Naive B cell (primary cell): ENCODE data around the gene SNED1. TPM values are rescaled to one million over a fixed set of nuclear protein-coding genes. Genes with fewer than 3 reads are reported as not detected.

Experiments used
- ATAC-seq, 2 donors: fragments of 150-1000 bp; cut with Tn5 transposase; 2 replicates each; pipeline ENCODE4 v1.10.0; 2021; ENCODE audit warnings: low read depth in 2 of 2, mild to moderate bottlenecking in 2 of 2, moderate library complexity in 2 of 2
- DNase-seq: peaks from one replicate; pipeline ENCODE4 v3.0.0; 2022
- H3K27ac Mint-ChIP-seq, 6 donors: one replicate each; pipeline ENCODE4 v1.8.0; 2020 to 2022; ENCODE audit warnings: mild to moderate bottlenecking in 6 of 6, mixed read lengths in 6 of 6, moderate library complexity in 5 of 6, inconsistent platforms in 2 of 6
- H3K27me3 Mint-ChIP-seq, 3 donors: one replicate each; pipeline ENCODE4 v1.8.0; 2021 to 2022; ENCODE audit warnings: mixed read lengths in 3 of 3, mild to moderate bottlenecking in 1 of 3
- H3K36me3 Mint-ChIP-seq, 2 donors: one replicate each; pipeline ENCODE4 v1.8.0; 2020 to 2022; ENCODE audit warnings: mixed read lengths in 2 of 2, inconsistent platforms in 1 of 2, mild to moderate bottlenecking in 1 of 2
- H3K4me1 Mint-ChIP-seq, 3 donors: one replicate each; pipeline ENCODE4 v1.8.0; 2020 to 2022; ENCODE audit warnings: mixed read lengths in 3 of 3, inconsistent platforms in 1 of 3, mild to moderate bottlenecking in 1 of 3, moderate library complexity in 1 of 3
- H3K4me3 Mint-ChIP-seq, 8 donors: one replicate each; pipeline ENCODE4 v1.8.0; 2020 to 2022; ENCODE audit warnings: mild to moderate bottlenecking in 8 of 8, mixed read lengths in 8 of 8, moderate library complexity in 8 of 8, inconsistent platforms in 2 of 8
- H3K9me3 Mint-ChIP-seq, 7 donors: one replicate each; pipeline ENCODE4 v1.8.0; 2020 to 2022; ENCODE audit warnings: mixed read lengths in 7 of 7, mild to moderate bottlenecking in 5 of 7, inconsistent platforms in 2 of 7, moderate library complexity in 1 of 7
- polyA plus RNA-seq, 6 donors: library from polyadenylated mRNA; unstranded; fragments of 300-500 nt; fragmentation: Illumina TruSeq; gene quantifications; one replicate each; pipeline ENCODE4 v1.2.3, GENCODE V29; 2021; ENCODE audit warnings: low read depth in 6 of 6

Gene SNED1
- polyA plus RNA-seq, 6 donors from 2014 or later: 0.75 to 3.2 (median 1.3) TPM

GRCh38 chr2:240996161-240996833 is 2.1 kb upstream of the SNED1 start:
- Mint-ChIP-seq H3K4me3 (no peak overlapping the region), H3K27me3 (peaks cover 40 to 80% (median 50%) of the 10 kb centered on the region in 3 donors), H3K27ac (no peak overlapping the region), H3K36me3 (no peaks in the 10 kb centered on the region), H3K9me3 (peaks cover 0 to 3% (median 0%) of the 10 kb centered on the region in 7 donors), H3K4me1 (peaks cover 6 to 15% (median 12%) of the 10 kb centered on the region in 3 donors)
- no peak for DNase-seq
- no peak for ATAC-seq

- Mint-ChIP-seq H3K9me3 (peaks cover 0 to 3% (median 0%) of the 10 kb centered on the region in 7 donors), H3K27me3 (peaks cover 43 to 82% (median 55%) of the 10 kb centered on the region in 3 donors), H3K4me3 (peak overlapping the region in 2 of 8 donors; percentile 11 to 82), H3K27ac (no peak overlapping the region), H3K36me3 (no peaks in the 10 kb centered on the region), H3K4me1 (peaks cover 6 to 15% (median 12%) of the 10 kb centered on the region in 3 donors)
- DNase-seq (no peak), ATAC-seq (no peak)
Measured at GRCh38 chr2:240996834-240997140, 1.6 kb upstream of the SNED1 start.

- no peak for DNase-seq
- H3K27me3 Mint-ChIP-seq: peaks cover 40 to 82% (median 51%) of the 10 kb centered on the region in 3 donors
- peak overlapping the region in 2 of 6 donors; percentile 68 to 75 for H3K27ac Mint-ChIP-seq
Measured at GRCh38 chr2:240997141-240997855, 1.1 kb upstream of the SNED1 start.

GRCh38 chr2:240998706-240998994 is 232 bp downstream of the SNED1 start:
- DNase-seq: no peak
- Mint-ChIP-seq H3K4me1 (peaks cover 6 to 12% (median 7%) of the 10 kb centered on the region in 3 donors), H3K27ac (no peak overlapping the region)

More at GRCh38 chr2:240997141-240997855, 1.1 kb upstream of the SNED1 start:
- Mint-ChIP-seq H3K9me3 (peaks cover 0 to 3% (median under 1%) of the 10 kb centered on the region in 7 donors), H3K4me1 (peaks cover 6 to 13% (median 12%) of the 10 kb centered on the region in 3 donors), H3K36me3 (peaks cover 0 to 2% of the 10 kb centered on the region in 2 donors), H3K4me3 (peak overlapping the region in 7 of 8 donors; percentile 12 to 82 (median 72))
- ATAC-seq: no peak

GRCh38 chr2:240998995-240999791 is 775 bp downstream of the SNED1 start:
- H3K4me3 Mint-ChIP-seq: peak overlapping the region in 7 of 8 donors; percentile 47 to 81 (median 71)
- H3K36me3 Mint-ChIP-seq: peaks cover 0 to 21% of the 10 kb centered on the region in 2 donors
- H3K4me1 Mint-ChIP-seq: peaks cover 6 to 12% (median 7%) of the 10 kb centered on the region in 3 donors
- H3K27me3 Mint-ChIP-seq: peaks cover 38 to 68% (median 46%) of the 10 kb centered on the region in 3 donors
- peak overlapping the region in 2 of 6 donors; percentile 26 to 37 for H3K27ac Mint-ChIP-seq
- H3K9me3 Mint-ChIP-seq: peaks cover 5 to 16% (median 11%) of the 10 kb centered on the region in 7 donors
- ATAC-seq: peak; percentile 15 to 20
- no peak for DNase-seq

More at GRCh38 chr2:240998706-240998994, 232 bp downstream of the SNED1 start:
- ATAC-seq: peak; percentile 34 to 38
- Mint-ChIP-seq H3K4me3 (peak overlapping the region in 2 of 8 donors; percentile 53 to 67), H3K27me3 (peaks cover 38 to 73% (median 46%) of the 10 kb centered on the region in 3 donors), H3K9me3 (peaks cover under 1 to 10% (median 7%) of the 10 kb centered on the region in 7 donors), H3K36me3 (peaks cover 0 to 16% of the 10 kb centered on the region in 2 donors)

- Mint-ChIP-seq H3K9me3 (peaks cover 5 to 21% (median 19%) of the 10 kb centered on the region in 7 donors), H3K27me3 (peaks cover 34 to 59% (median 44%) of the 10 kb centered on the region in 3 donors), H3K4me1 (peaks cover 6 to 12% (median 7%) of the 10 kb centered on the region in 3 donors), H3K27ac (peak overlapping the region in 1 of 6 donors; percentile 37), H3K36me3 (peaks cover 0 to 21% of the 10 kb centered on the region in 2 donors), H3K4me3 (peak overlapping the region; percentile 47 to 90 (median 73))
- DNase-seq (no peak), ATAC-seq (no peak)
Measured at GRCh38 chr2:240999873-241000541, 1.6 kb downstream of the SNED1 start.

GRCh38 chr2:241000831-241001321 is 2.5 kb downstream of the SNED1 start:
- DNase-seq (no peak), ATAC-seq (no peak)
- Mint-ChIP-seq H3K27me3 (peaks cover 30 to 54% (median 37%) of the 10 kb centered on the region in 3 donors), H3K9me3 (peaks cover 10 to 30% (median 28%) of the 10 kb centered on the region in 7 donors), H3K36me3 (peaks cover 5 to 27% of the 10 kb centered on the region in 2 donors), H3K4me1 (peaks cover 6 to 12% (median 7%) of the 10 kb centered on the region in 3 donors), H3K4me3 (peak overlapping the region in 4 of 8 donors; percentile 33 to 59 (median 44)), H3K27ac (no peak overlapping the region)

GRCh38 chr2:241001413-241002274 is 3.2 kb downstream of the SNED1 start:
- H3K27me3 Mint-ChIP-seq: peaks cover 29 to 55% (median 35%) of the 10 kb centered on the region in 3 donors
- H3K4me3 Mint-ChIP-seq: peak overlapping the region in 2 of 8 donors; percentile 39 to 59
- H3K4me1 Mint-ChIP-seq: peaks cover 6 to 12% (median 7%) of the 10 kb centered on the region in 3 donors
- ATAC-seq (no peak), DNase-seq (no peak)
- H3K36me3 Mint-ChIP-seq: peaks cover 10 to 29% of the 10 kb centered on the region in 2 donors
- peaks cover 15 to 36% (median 32%) of the 10 kb centered on the region in 7 donors for H3K9me3 Mint-ChIP-seq
- H3K27ac Mint-ChIP-seq: no peak overlapping the region

GRCh38 chr2:241002275-241003046 is 4.0 kb downstream of the SNED1 start:
- no peak for ATAC-seq
- H3K27ac Mint-ChIP-seq: no peak overlapping the region
- peaks cover 15 to 38% (median 32%) of the 10 kb centered on the region in 7 donors for H3K9me3 Mint-ChIP-seq
- DNase-seq: no peak
- peaks cover 6 to 10% (median 7%) of the 10 kb centered on the region in 3 donors for H3K4me1 Mint-ChIP-seq
- H3K36me3 Mint-ChIP-seq: peaks cover 10 to 29% of the 10 kb centered on the region in 2 donors
- H3K27me3 Mint-ChIP-seq: peaks cover 21 to 53% (median 27%) of the 10 kb centered on the region in 3 donors
- H3K4me3 Mint-ChIP-seq: peak overlapping the region in 2 of 8 donors; percentile 29 to 51

GRCh38 chr2:241003047-241003360 is 4.6 kb downstream of the SNED1 start:
- H3K4me1 Mint-ChIP-seq: peaks cover 6 to 7% (median 7%) of the 10 kb centered on the region in 3 donors
- H3K36me3 Mint-ChIP-seq: peaks cover 10 to 29% of the 10 kb centered on the region in 2 donors
- ATAC-seq (no peak), DNase-seq (no peak)
- H3K27me3 Mint-ChIP-seq: peaks cover 19 to 51% (median 25%) of the 10 kb centered on the region in 3 donors
- H3K4me3 Mint-ChIP-seq: peak overlapping the region in 1 of 8 donors; percentile 62
- H3K27ac Mint-ChIP-seq: no peak overlapping the region
- peaks cover 15 to 38% (median 32%) of the 10 kb centered on the region in 7 donors for H3K9me3 Mint-ChIP-seq

GRCh38 chr2:241003369-241003768 is 5.0 kb downstream of the SNED1 start:
- DNase-seq: no peak
- no peak for ATAC-seq
- peaks cover 6 to 7% (median 7%) of the 10 kb centered on the region in 3 donors for H3K4me1 Mint-ChIP-seq
- peaks cover 10 to 29% of the 10 kb centered on the region in 2 donors for H3K36me3 Mint-ChIP-seq
- peaks cover 15 to 38% (median 32%) of the 10 kb centered on the region in 7 donors for H3K9me3 Mint-ChIP-seq
- H3K27me3 Mint-ChIP-seq: peaks cover 19 to 53% (median 28%) of the 10 kb centered on the region in 3 donors
- H3K4me3 Mint-ChIP-seq: peak overlapping the region in 1 of 8 donors; percentile 62
- no peak overlapping the region for H3K27ac Mint-ChIP-seq
